Neural cell (in vitro differentiated cells): ENCODE data around the gene HOXD3. TPM values are rescaled to one million over a fixed set of nuclear protein-coding genes. Genes with fewer than 3 reads are reported as not detected.

Source experiments
- H2AFZ ChIP-seq: fragments of 200-600, 300-800 bp; sonication (generic), shearing (Covaris generic); 2 replicates; pipeline ENCODE4 v1.6.0; 2014; ENCODE audit warnings: low read depth, mild to moderate bottlenecking, antibody characterized with exemption, low read length, moderate library complexity
- H3F3A ChIP-seq: fragments of 200-600 bp; shearing (Covaris generic); 2 replicates; pipeline ENCODE4 v1.6.1; 2016; ENCODE audit warnings: mild to moderate bottlenecking, moderate library complexity, mixed read lengths, antibody characterized with exemption, low read length; ENCODE audit not compliant: insufficient read depth, poor library complexity, severe bottlenecking
- H3K27ac ChIP-seq: fragments of 200-600, 300-800 bp; sonication (generic), shearing (Covaris generic); 2 replicates; pipeline ENCODE4 v1.5.1; 2014; ENCODE audit warnings: mild to moderate bottlenecking, low read length, moderate library complexity
- H3K27me3 ChIP-seq: fragments of 300-800, 200-600 bp; sonication (generic), shearing (Covaris generic); 2 replicates; pipeline ENCODE4 v1.6.0; 2014; ENCODE audit warnings: mild to moderate bottlenecking, low read depth, low read length, moderate library complexity; ENCODE audit not compliant: insufficient read depth
- H3K36me3 ChIP-seq: fragments of 300-800, 200-600 bp; sonication (generic), shearing (Covaris generic); 2 replicates; pipeline ENCODE4 v1.5.1; 2014; ENCODE audit warnings: mild to moderate bottlenecking, antibody characterized with exemption, low read length, moderate library complexity; ENCODE audit not compliant: insufficient read depth
- H3K4me2 ChIP-seq: fragments of 300-800, 200-600 bp; sonication (generic), shearing (Covaris generic); 2 replicates; pipeline ENCODE4 v1.6.0; 2014; ENCODE audit warnings: mild to moderate bottlenecking, low read length
- H3K4me3 ChIP-seq: fragments of 300-800, 200-600 bp; sonication (generic), shearing (Covaris generic); 2 replicates; pipeline ENCODE4 v1.5.1; 2014; ENCODE audit warnings: mild to moderate bottlenecking, low read length, moderate library complexity
- H3K79me2 ChIP-seq: fragments of 200-600 bp; shearing (Covaris generic); replicated peaks from 2 replicates; pipeline ENCODE4 v1.6.0; 2014; ENCODE audit warnings: mild to moderate bottlenecking, low read length, moderate library complexity; ENCODE audit not compliant: insufficient read depth
- H3K9ac ChIP-seq: fragments of 300-800, 200-600 bp; sonication (generic), shearing (Covaris generic); 2 replicates; pipeline ENCODE4 v1.6.1; 2016; ENCODE audit warnings: mild to moderate bottlenecking, low read length, mixed read lengths
- H3K9me2 ChIP-seq: fragments of 200-600 bp; shearing (Covaris generic); 2 replicates; pipeline ENCODE4 v1.6.1; 2016; ENCODE audit warnings: mild to moderate bottlenecking, low read length, mixed read lengths; ENCODE audit not compliant: insufficient read depth
- H3K9me3 ChIP-seq: fragments of 200-600, 300-800 bp; sonication (generic), shearing (Covaris generic); 2 replicates; pipeline ENCODE4 v1.6.1; 2016; ENCODE audit warnings: mild to moderate bottlenecking, mixed run types, low read length, moderate library complexity, mixed read lengths
- H4K20me1 ChIP-seq: fragments of 200-600 bp; shearing (Covaris generic); 2 replicates; pipeline ENCODE4 v1.6.1; 2016; ENCODE audit warnings: mild to moderate bottlenecking, mixed run types; ENCODE audit not compliant: insufficient read depth
- CTCF ChIP-seq: fragments of 450-650 bp; IDR thresholded peaks from 2 replicates; pipeline ENCODE4 v1.5.1; 2014; ENCODE audit warnings: antibody characterized with exemption, mild to moderate bottlenecking, moderate library complexity; ENCODE audit not compliant: poor library complexity, severe bottlenecking
- EP300 ChIP-seq: fragments of 450-650 bp; conservative IDR thresholded peaks from 2 replicates; pipeline ENCODE4 v1.6.1; 2014; ENCODE audit warnings: antibody characterized with exemption, mild to moderate bottlenecking, moderate library complexity; ENCODE audit not compliant: poor library complexity, severe bottlenecking
- MXI1 ChIP-seq: fragments of 450-650 bp; conservative IDR thresholded peaks from 2 replicates; pipeline ENCODE4 v1.6.1; 2014; ENCODE audit warnings: antibody characterized with exemption, mild to moderate bottlenecking; ENCODE audit not compliant: poor library complexity, severe bottlenecking
- POLR2AphosphoS5 ChIP-seq: IDR thresholded peaks from 2 replicates; pipeline ENCODE4 v1.6.1; 2012
- RAD21 ChIP-seq: fragments of 450-650 bp; conservative IDR thresholded peaks from 2 replicates; pipeline ENCODE4 v1.6.1; 2014; ENCODE audit warnings: antibody characterized with exemption, mild to moderate bottlenecking, moderate library complexity
- REST ChIP-seq: IDR thresholded peaks from 2 replicates; pipeline ENCODE4 v1.6.1; 2012; ENCODE audit warnings: borderline replicate concordance
- SMC3 ChIP-seq: fragments of 450-650 bp; conservative IDR thresholded peaks from 2 replicates; pipeline ENCODE4 v1.6.1; 2014; ENCODE audit warnings: antibody characterized with exemption, mild to moderate bottlenecking, moderate library complexity; ENCODE audit not compliant: poor library complexity
- TAF1 ChIP-seq: IDR thresholded peaks from 2 replicates; pipeline ENCODE4 v1.6.1; 2012; ENCODE audit warnings: low read depth
- polyA plus RNA-seq: library from polyadenylated mRNA; depleted of rRNA; stranded (reverse); fragments of >200 nt; gene quantifications from 2 replicates; pipeline ENCODE4 v1.2.3, GENCODE V29; 2014

The HOXD3 gene
- polyA plus RNA-seq, 1 donor from 2014 or later, result not detected

- Histone ChIP-seq H3K27me3 (peaks cover 97% of the 10 kb centered on the region), H3F3A (no peaks in the 10 kb centered on the region), H3K27ac (no peak overlapping the region), H3K9ac (no peak overlapping the region), H2AFZ (no peak overlapping the region), H3K4me3 (no peak overlapping the region), H3K9me3 (no peaks in the 10 kb centered on the region), H4K20me1 (no peaks in the 10 kb centered on the region), H3K36me3 (no peaks in the 10 kb centered on the region), H3K79me2 (no peaks in the 10 kb centered on the region), H3K4me2 (no peak overlapping the region), H3K9me2 (no peaks in the 10 kb centered on the region)
- TF ChIP-seq EP300 (no peak), RAD21 (no peak), CTCF (no peak), REST (no peak), SMC3 (no peak), POLR2AphosphoS5 (no peak), MXI1 (no peak)
Observed at GRCh38 chr2:176125772-176126054, 31.4 kb upstream of the HOXD3 start.

- H3K4me3 ChIP-seq, result no peak overlapping the region
- H3K27me3 ChIP-seq, result peaks cover 97% of the 10 kb centered on the region
- H3K4me2 ChIP-seq, result no peak overlapping the region
- TF ChIP-seq POLR2AphosphoS5, result no peak
- peak; percentile 91 for TF ChIP-seq CTCF
- TF ChIP-seq RAD21, result peak; percentile 90
- no peak for TF ChIP-seq TAF1
- TF ChIP-seq SMC3, result peak; percentile 95
- no peak for TF ChIP-seq REST
- H3K27ac ChIP-seq, result no peak overlapping the region
- no peaks in the 10 kb centered on the region for H3F3A ChIP-seq
- H2AFZ ChIP-seq, result no peak overlapping the region
- H3K9me2 ChIP-seq, result no peaks in the 10 kb centered on the region
- no peak overlapping the region for H3K9ac ChIP-seq
- no peaks in the 10 kb centered on the region for H3K79me2 ChIP-seq
- no peaks in the 10 kb centered on the region for H3K9me3 ChIP-seq
- H3K36me3 ChIP-seq, result no peaks in the 10 kb centered on the region
- H4K20me1 ChIP-seq, result no peaks in the 10 kb centered on the region
Observed at GRCh38 chr2:176126929-176127773, 30.0 kb upstream of the HOXD3 start.
